Activated CD8-positive, alpha-beta memory T cell treated with anti-CD3 and anti-CD28 coated beads, Interleukin-2, amount 50 U/mL, for 24 hours (primary cell): ENCODE data around the gene CORO7.

ENCODE experiments used
- DNase-seq: peaks from one replicate; pipeline ENCODE4 v3.0.0-alpha.2; 2020; ENCODE audit errors: extremely low read depth

Gene CORO7

GRCh38 chr16:4426021-4426684 is 9.8 kb upstream of the CORO7 start:
- no peak for DNase-seq

GRCh38 chr16:4425378-4426020 is 9.1 kb upstream of the CORO7 start, which contains the start of gene DNAJA3:
Gene DNAJA3, plus strand, starts transcription at chr16:4425868. Its CDS starts 14 bp downstream, at chr16:4425882.
- peak; percentile 74 for DNase-seq

GRCh38 chr16:4420505-4421105 is 4.2 kb upstream of the CORO7 start:
- DNase-seq, result no peak

GRCh38 chr16:4419402-4419959 is 3.1 kb upstream of the CORO7 start:
- no peak for DNase-seq

- DNase-seq, result no peak
These were observed 727 bp downstream of the CORO7 start for GRCh38 chr16:4415538-4416199.

- peak; percentile 72 for DNase-seq
These were observed 2.0 kb downstream of the CORO7 start for GRCh38 chr16:4414187-4414917.

GRCh38 chr16:4412854-4413253 is 3.5 kb downstream of the CORO7 start:
- no peak for DNase-seq

GRCh38 chr16:4412159-4412558 is 4.2 kb downstream of the CORO7 start:
- DNase-seq, result no peak

- no peak for DNase-seq
These were observed 4.7 kb downstream of the CORO7 start for GRCh38 chr16:4411684-4412083.

- DNase-seq, result no peak
These were observed 5.9 kb downstream of the CORO7 start for GRCh38 chr16:4410335-4411075.

- DNase-seq, result no peak
These were observed 7.1 kb downstream of the CORO7 start for GRCh38 chr16:4409081-4409932.

- DNase-seq, result no peak
These were observed 8.1 kb downstream of the CORO7 start for GRCh38 chr16:4408323-4408690.

- DNase-seq, result no peak
These were observed 8.7 kb downstream of the CORO7 start for GRCh38 chr16:4407543-4408322.

- DNase-seq, result no peak
These were observed 11.3 kb downstream of the CORO7 start for GRCh38 chr16:4404967-4405696.

- no peak for DNase-seq
These were observed 12.0 kb downstream of the CORO7 start for GRCh38 chr16:4404247-4404966.

GRCh38 chr16:4403133-4403949 is 13.1 kb downstream of the CORO7 start:
- DNase-seq, result no peak
